Mucosa of stomach (tissue), 1 donor: Measurements from ENCODE around the gene ANKH.

Source experiments
- H3K27me3 ChIP-seq: one replicate; pipeline ENCODE4 v1.7.0; 2013; ENCODE audit warnings: mild to moderate bottlenecking, low read length; ENCODE audit not compliant: control insufficient read depth, insufficient read depth
- H3K36me3 ChIP-seq: one replicate; pipeline ENCODE4 v1.7.0; 2013; ENCODE audit warnings: low read length; ENCODE audit not compliant: control insufficient read depth, insufficient read depth
- H3K4me1 ChIP-seq: one replicate; pipeline ENCODE4 v1.7.0; 2013; ENCODE audit warnings: mild to moderate bottlenecking, low read length; ENCODE audit not compliant: control insufficient read depth, insufficient read depth
- H3K4me3 ChIP-seq: one replicate; pipeline ENCODE4 v1.7.0; 2013; ENCODE audit warnings: low read length
- H3K9ac ChIP-seq: one replicate; pipeline ENCODE4 v1.7.0; 2013; ENCODE audit warnings: mild to moderate bottlenecking, low read length, moderate library complexity
- H3K9me3 ChIP-seq: one replicate; pipeline ENCODE4 v1.7.0; 2013; ENCODE audit warnings: mild to moderate bottlenecking, low read length, moderate library complexity; ENCODE audit not compliant: control insufficient read depth
- donor health status: Pancreatic carcinoma.

The ANKH gene

GRCh38 chr5:14732991-14733390, 138.6 kb downstream of the ANKH start:
- H3K9me3 ChIP-seq = no peaks in the 10 kb centered on the region
- H3K27me3 ChIP-seq = no peaks in the 10 kb centered on the region
- no peaks in the 10 kb centered on the region for H3K36me3 ChIP-seq
- no peak overlapping the region for H3K9ac ChIP-seq
- H3K4me1 ChIP-seq = peaks cover 6% of the 10 kb centered on the region
- no peak overlapping the region for H3K4me3 ChIP-seq

- H3K36me3 ChIP-seq = no peaks in the 10 kb centered on the region
Observed at GRCh38 chr5:14730881-14731280, 140.7 kb downstream of the ANKH start.

GRCh38 chr5:14730466-14730865, 141.1 kb downstream of the ANKH start:
- Histone ChIP-seq H3K4me1 (peaks cover 6% of the 10 kb centered on the region), H3K9me3 (no peaks in the 10 kb centered on the region), H3K9ac (no peak overlapping the region), H3K4me3 (no peak overlapping the region), H3K27me3 (no peaks in the 10 kb centered on the region), H3K36me3 (no peaks in the 10 kb centered on the region)

More at GRCh38 chr5:14730881-14731280, 140.7 kb downstream of the ANKH start:
- Histone ChIP-seq H3K27me3 (no peaks in the 10 kb centered on the region), H3K4me3 (no peak overlapping the region), H3K9me3 (no peaks in the 10 kb centered on the region), H3K9ac (no peak overlapping the region), H3K4me1 (peaks cover 6% of the 10 kb centered on the region)

GRCh38 chr5:14729448-14730385, 141.9 kb downstream of the ANKH start:
- Histone ChIP-seq H3K4me3 (no peak overlapping the region), H3K9me3 (no peaks in the 10 kb centered on the region), H3K9ac (no peak overlapping the region), H3K27me3 (no peaks in the 10 kb centered on the region), H3K4me1 (peaks cover 6% of the 10 kb centered on the region), H3K36me3 (no peaks in the 10 kb centered on the region)

- H3K27me3 ChIP-seq = no peaks in the 10 kb centered on the region
- peaks cover 6% of the 10 kb centered on the region for H3K4me1 ChIP-seq
- no peaks in the 10 kb centered on the region for H3K9me3 ChIP-seq
- H3K4me3 ChIP-seq = no peak overlapping the region
- no peaks in the 10 kb centered on the region for H3K36me3 ChIP-seq
- H3K9ac ChIP-seq = no peak overlapping the region
Observed at GRCh38 chr5:14728459-14728938, 143.1 kb downstream of the ANKH start.

- Histone ChIP-seq H3K4me1 (peaks cover 6% of the 10 kb centered on the region), H3K9me3 (no peaks in the 10 kb centered on the region), H3K36me3 (no peaks in the 10 kb centered on the region), H3K9ac (no peak overlapping the region), H3K27me3 (no peaks in the 10 kb centered on the region), H3K4me3 (no peak overlapping the region)
Observed at GRCh38 chr5:14727928-14728458, 143.6 kb downstream of the ANKH start.

GRCh38 chr5:14727428-14727865, 144.1 kb downstream of the ANKH start:
- Histone ChIP-seq H3K27me3 (no peaks in the 10 kb centered on the region), H3K36me3 (no peaks in the 10 kb centered on the region), H3K9ac (no peak overlapping the region), H3K9me3 (no peaks in the 10 kb centered on the region), H3K4me1 (peaks cover 6% of the 10 kb centered on the region), H3K4me3 (no peak overlapping the region)

GRCh38 chr5:14726066-14726838, 145.3 kb downstream of the ANKH start:
- H3K27me3 ChIP-seq = no peaks in the 10 kb centered on the region
- no peaks in the 10 kb centered on the region for H3K9me3 ChIP-seq
- peaks cover 6% of the 10 kb centered on the region for H3K4me1 ChIP-seq
- H3K9ac ChIP-seq = no peak overlapping the region
- H3K36me3 ChIP-seq = no peaks in the 10 kb centered on the region
- H3K4me3 ChIP-seq = no peak overlapping the region

GRCh38 chr5:14724633-14725032, 146.9 kb downstream of the ANKH start:
- Histone ChIP-seq H3K9ac (no peak overlapping the region), H3K9me3 (no peaks in the 10 kb centered on the region), H3K27me3 (no peaks in the 10 kb centered on the region), H3K4me1 (peaks cover 6% of the 10 kb centered on the region), H3K4me3 (no peak overlapping the region), H3K36me3 (no peaks in the 10 kb centered on the region)

- H3K27me3 ChIP-seq = no peaks in the 10 kb centered on the region
- no peak overlapping the region for H3K9ac ChIP-seq
- H3K4me3 ChIP-seq = no peak overlapping the region
- H3K9me3 ChIP-seq = no peaks in the 10 kb centered on the region
- H3K4me1 ChIP-seq = peaks cover 6% of the 10 kb centered on the region
- H3K36me3 ChIP-seq = no peaks in the 10 kb centered on the region
Observed at GRCh38 chr5:14723701-14724132, 147.9 kb downstream of the ANKH start.

- Histone ChIP-seq H3K36me3 (no peaks in the 10 kb centered on the region), H3K9me3 (no peaks in the 10 kb centered on the region), H3K27me3 (no peaks in the 10 kb centered on the region), H3K4me1 (no peaks in the 10 kb centered on the region), H3K9ac (no peak overlapping the region), H3K4me3 (no peak overlapping the region)
Observed at GRCh38 chr5:14722923-14723322, 148.7 kb downstream of the ANKH start.
